GM12878 (cell line): ENCODE data around the gene UNC93A. TPM values are rescaled to one million over a fixed set of nuclear protein-coding genes. Genes with fewer than 3 reads are reported as not detected.

Experiments
- ATAC-seq: fragments of 200-7000 bp; cut with Tn5 transposase; 3 replicates; pipeline ENCODE4 v1.9.1; 2020; ENCODE audit warnings: mild to moderate bottlenecking, moderate library complexity
- BruUV-seq: library from RNA; stranded (reverse); fragments of 400-500 nt; replicated peaks from 2 replicates; lab custom pipeline; 2021; lab: Mats Ljungman, UMichigan
- CTCF ChIA-PET: fragments of 300-600 bp; sonication (Branson Sonifier 250); formaldehyde crosslinking; extraction: SDS; loops from one replicate; lab custom pipeline; 2021; ENCODE audit warnings: inconsistent platforms; lab: Yijun Ruan, JAX
- POLR2A ChIA-PET: fragments of 350-600 bp; formaldehyde crosslinking; extraction: SDS; loops from one replicate; lab custom pipeline; 2021; ENCODE audit warnings: inconsistent platforms; lab: Charles Lee
- RAD21 ChIA-PET: fragments of 300-600 bp; sonication (Branson Sonifier 250); formaldehyde crosslinking; loops from one replicate; lab custom pipeline; 2023; ENCODE audit warnings: antibody characterized with exemption; ENCODE audit not compliant: unreplicated experiment; lab: Charles Lee
- SMC1A ChIA-PET: fragments of 300-600 bp; sonication (Branson Sonifier 250); formaldehyde crosslinking; loops from one replicate; lab custom pipeline; 2023; ENCODE audit not compliant: unreplicated experiment, uncharacterized antibody; lab: Charles Lee
- DNase-seq: peaks from one replicate; pipeline ENCODE4 v3.0.0-alpha.2; 2011; ENCODE audit warnings: low read depth, low spot score
- FAIRE-seq: peaks from 3 replicates; lab custom pipeline; 2011; peaks lifted over from hg19 to GRCh38; lab: Jason Lieb, UNC
- H2AFZ ChIP-seq: 2 replicates; pipeline ENCODE4 v1.6.0; 2011; ENCODE audit warnings: low read depth, low read length, control low read depth; ENCODE audit not compliant: control insufficient read depth
- H3K27ac ChIP-seq: 2 replicates; pipeline ENCODE4 v1.5.1; 2011; ENCODE audit warnings: control low read depth; ENCODE audit not compliant: control insufficient read depth, insufficient read depth
- H3K27me3 ChIP-seq, 2 experiments: replicated peaks in 1 of 2; 2 replicates each; pipeline versions ENCODE4 v1.6.0 to v1.6.1; 2011; ENCODE audit warnings: low read length in 1 of 2; ENCODE audit not compliant: control insufficient read depth in 2 of 2, insufficient read depth in 2 of 2
- H3K36me3 ChIP-seq, 2 experiments: 2 replicates each; pipeline ENCODE4 v1.5.1; 2011; ENCODE audit warnings: low read length in 1 of 2; ENCODE audit not compliant: control insufficient read depth in 2 of 2, insufficient read depth in 2 of 2
- H3K4me1 ChIP-seq: 2 replicates; pipeline ENCODE4 v1.6.1; 2011; ENCODE audit warnings: mild to moderate bottlenecking, low read length, moderate library complexity, mixed read lengths; ENCODE audit not compliant: control insufficient read depth, insufficient read depth
- H3K4me2 ChIP-seq: 2 replicates; pipeline ENCODE4 v1.6.0; 2011; ENCODE audit warnings: control low read depth; ENCODE audit not compliant: control insufficient read depth, insufficient read depth
- H3K4me3 ChIP-seq: fragments of 200-600 bp; sonication (generic); 2 replicates; pipeline ENCODE4 v1.5.1; 2016
- H3K79me2 ChIP-seq: 2 replicates; pipeline ENCODE4 v1.6.0; 2011; ENCODE audit warnings: low read length; ENCODE audit not compliant: control insufficient read depth, insufficient read depth
- H3K9ac ChIP-seq: 2 replicates; pipeline ENCODE4 v1.8.0; 2011; ENCODE audit warnings: low read length, control low read depth, mixed read lengths; ENCODE audit not compliant: control insufficient read depth, insufficient read depth
- H3K9me3 ChIP-seq: replicated peaks from 3 replicates; pipeline ENCODE4 v1.5.1; 2011; ENCODE audit warnings: mild to moderate bottlenecking, low read length; ENCODE audit not compliant: control insufficient read depth, insufficient read depth
- H4K20me1 ChIP-seq: 2 replicates; pipeline ENCODE4 v1.6.0; 2011; ENCODE audit not compliant: control insufficient read depth, insufficient read depth
- ETV6 ChIP-seq, 2 experiments: fragments of 450-650 bp in 1 of 2; IDR thresholded peaks in 1 of 2; conservative IDR thresholded peaks in 1 of 2; 2 replicates each; pipeline ENCODE4 v1.6.1; 2014; ENCODE audit warnings: antibody characterized with exemption in 1 of 2, borderline replicate concordance in 1 of 2, low read depth in 1 of 2, mild to moderate bottlenecking in 1 of 2, moderate library complexity in 1 of 2
- FOS ChIP-seq: IDR thresholded peaks from 3 replicates; pipeline ENCODE4 v1.6.1; 2011; ENCODE audit warnings: borderline replicate concordance; ENCODE audit not compliant: insufficient read length; ENCODE audit errors: extremely low read depth
- IKZF2 ChIP-seq, 2 experiments: fragments of 450-650 bp; IDR thresholded peaks; 2 replicates each; pipeline ENCODE4 v1.6.1; 2017; ENCODE audit warnings: mild to moderate bottlenecking in 2 of 2, moderate library complexity in 2 of 2
- MTA3 ChIP-seq: IDR thresholded peaks from 2 replicates; pipeline ENCODE4 v1.6.1; 2012; ENCODE audit warnings: low read length, inconsistent platforms, borderline replicate concordance
- RCOR1 ChIP-seq: conservative IDR thresholded peaks from 2 replicates; pipeline ENCODE4 v1.6.1; 2012; ENCODE audit warnings: low read depth, low read length, improper control_type of control experiment
- SMAD5 ChIP-seq: IDR thresholded peaks from 2 replicates; pipeline ENCODE4 v1.6.1; 2016; ENCODE audit warnings: antibody characterized with exemption, low read depth
- ZNF622 ChIP-seq: fragments of 450-650 bp; IDR thresholded peaks from 2 replicates; pipeline ENCODE4 v1.6.1; 2017; ENCODE audit warnings: mild to moderate bottlenecking, inconsistent platforms
- WGBS: methylation state at CpG from one replicate; pipeline ENCODE4 v1.1.6; 2016; ENCODE audit warnings: low lambda C conversion rate; ENCODE audit not compliant: insufficient replicate concordance, insufficient coverage; ENCODE audit errors: missing lambda C conversion rate; 5-methylcytosine and 5-hydroxymethylcytosine counted together
- in situ Hi-C: fragments of 300-500 bp; cut with MboI; formaldehyde crosslinking; loops from 9 replicates; pipeline ENCODE4 v1.14.3; 2018; ENCODE audit warnings: mixed read lengths
- intact Hi-C: fragments of 100-400 bp; cut with micrococcal nuclease; formaldehyde crosslinking; loops from one replicate; pipeline ENCODE4 v1.14.2; 2022; ENCODE audit not compliant: unreplicated experiment
- polyA plus RNA-seq, 11 experiments: library from polyadenylated mRNA; depleted of rRNA in 4 of 11; unstranded in 6 of 11; stranded (reverse) in 5 of 11; fragments of >200 nt; fragmentation: Nextera tagmentation in 4 of 11; fragmentation: Illumina TruSeq in 1 of 11; extraction: Ambion mirVana in 4 of 11; extraction: Trizol in 1 of 11; gene quantifications; 1 replicate in 1 of 11; 2 replicates in 10 of 11; pipeline versions ENCODE4 v1.2.1 to v1.2.3, GENCODE V29; 2011 to 2016; ENCODE audit warnings: inconsistent platforms in 2 of 11, missing spikeins in 2 of 11, low read depth in 1 of 11
- total RNA-seq, 4 experiments: library from RNA; depleted of rRNA in 3 of 4; stranded (reverse); fragments of >200 nt in 3 of 4; fragmentation: Illumina TruSeq in 1 of 4; extraction: Trizol in 1 of 4; gene quantifications; 2 replicates each; pipeline versions ENCODE4 v1.2.1 to v1.2.3, GENCODE V29; 2013 to 2021
- TF ChIP-seq, protein P1 (sequence below): fragments of 450-650 bp; IDR thresholded peaks from 2 replicates; pipeline ENCODE4 v1.6.1; 2018; ENCODE audit warnings: mild to moderate bottlenecking, low read depth, moderate library complexity; ENCODE audit not compliant: partially characterized antibody
- TF ChIP-seq, protein P2 (sequence below): fragments of 450-650 bp; IDR thresholded peaks from 2 replicates; pipeline ENCODE4 v1.6.1; 2017; ENCODE audit warnings: mild to moderate bottlenecking, moderate library complexity
- TF ChIP-seq, protein P3 (sequence below): fragments of 450-650 bp; IDR thresholded peaks from 2 replicates; pipeline ENCODE4 v1.6.1; 2016; ENCODE audit warnings: mild to moderate bottlenecking, moderate library complexity, borderline replicate concordance

UNC93A gene
- total and polyA plus RNA-seq, 10 of the 15 experiments (the other 5 are each of a cell fraction or from before 2014, with no cell fraction given) = 0.37 TPM; not detected in 9

DNA sequence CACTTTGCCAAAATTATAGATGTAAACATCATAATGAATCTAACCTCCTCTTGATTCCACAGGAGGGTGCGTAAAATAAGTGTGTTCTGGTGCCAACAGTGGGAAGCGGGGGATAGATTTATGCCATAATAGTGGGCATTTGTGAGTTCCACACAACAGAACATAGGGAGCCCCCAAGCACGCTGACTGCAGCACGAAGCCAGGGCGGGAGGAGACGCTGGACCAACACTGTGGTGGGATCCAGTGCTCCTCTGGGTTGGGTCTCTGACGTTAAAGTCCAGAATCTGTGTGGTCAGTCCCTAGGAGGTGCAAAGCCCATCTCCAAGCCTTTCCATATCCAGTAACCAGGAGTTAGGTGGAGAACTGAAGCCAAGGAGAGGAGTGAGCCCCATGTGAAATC is 32.0 kb downstream of the UNC93A start:
- in situ Hi-C loops = no loop called here
- Histone ChIP-seq H3K9ac (no peak overlapping the region), H3K4me1 (no peaks in the 10 kb centered on the region), H3K27me3 (no peaks in the 10 kb centered on the region; a peak in 1 of 4 replicates), H3K36me3 (no peaks in the 10 kb centered on the region), H3K4me3 (no peak overlapping the region), H3K27ac (no peak overlapping the region), H2AFZ (no peak overlapping the region), H4K20me1 (no peaks in the 10 kb centered on the region), H3K9me3 (no peaks in the 10 kb centered on the region), H3K79me2 (no peaks in the 10 kb centered on the region), H3K4me2 (no peak overlapping the region)
- ATAC-seq = no peak
- WGBS = 18% methylated on average over 7 of the region's 7 CpGs
- no peak for FAIRE-seq
- no TSS peak for BruUV-seq
- no peak for DNase-seq
- POLR2A ChIA-PET = no interaction called here
- intact Hi-C loops = no loop called here
- CTCF ChIA-PET = no interaction called here
- SMC1A ChIA-PET = no interaction called here
- TF ChIP-seq ETV6 (conservative IDR thresholded peaks at IDR 0.05 in 1 of 2, IDR thresholded peaks at IDR 0.05 in 1 of 2; ENCODE audit: borderline replicate concordance in 1 of 2, low read depth in 1 of 2) (no peak), IKZF2 (IDR thresholded peaks at IDR 0.05) (no peak), MTA3 (no peak), FOS (no peak), ZNF622 (no peak), SMAD5 (no peak), RCOR1 (no peak)
- TF ChIP-seq, protein P1, sequence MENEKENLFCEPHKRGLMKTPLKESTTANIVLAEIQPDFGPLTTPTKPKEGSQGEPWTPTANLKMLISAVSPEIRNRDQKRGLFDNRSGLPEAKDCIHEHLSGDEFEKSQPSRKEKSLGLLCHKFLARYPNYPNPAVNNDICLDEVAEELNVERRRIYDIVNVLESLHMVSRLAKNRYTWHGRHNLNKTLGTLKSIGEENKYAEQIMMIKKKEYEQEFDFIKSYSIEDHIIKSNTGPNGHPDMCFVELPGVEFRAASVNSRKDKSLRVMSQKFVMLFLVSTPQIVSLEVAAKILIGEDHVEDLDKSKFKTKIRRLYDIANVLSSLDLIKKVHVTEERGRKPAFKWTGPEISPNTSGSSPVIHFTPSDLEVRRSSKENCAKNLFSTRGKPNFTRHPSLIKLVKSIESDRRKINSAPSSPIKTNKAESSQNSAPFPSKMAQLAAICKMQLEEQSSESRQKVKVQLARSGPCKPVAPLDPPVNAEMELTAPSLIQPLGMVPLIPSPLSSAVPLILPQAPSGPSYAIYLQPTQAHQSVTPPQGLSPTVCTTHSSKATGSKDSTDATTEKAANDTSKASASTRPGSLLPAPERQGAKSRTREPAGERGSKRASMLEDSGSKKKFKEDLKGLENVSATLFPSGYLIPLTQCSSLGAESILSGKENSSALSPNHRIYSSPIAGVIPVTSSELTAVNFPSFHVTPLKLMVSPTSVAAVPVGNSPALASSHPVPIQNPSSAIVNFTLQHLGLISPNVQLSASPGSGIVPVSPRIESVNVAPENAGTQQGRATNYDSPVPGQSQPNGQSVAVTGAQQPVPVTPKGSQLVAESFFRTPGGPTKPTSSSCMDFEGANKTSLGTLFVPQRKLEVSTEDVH = no peak
- TF ChIP-seq, protein P2, sequence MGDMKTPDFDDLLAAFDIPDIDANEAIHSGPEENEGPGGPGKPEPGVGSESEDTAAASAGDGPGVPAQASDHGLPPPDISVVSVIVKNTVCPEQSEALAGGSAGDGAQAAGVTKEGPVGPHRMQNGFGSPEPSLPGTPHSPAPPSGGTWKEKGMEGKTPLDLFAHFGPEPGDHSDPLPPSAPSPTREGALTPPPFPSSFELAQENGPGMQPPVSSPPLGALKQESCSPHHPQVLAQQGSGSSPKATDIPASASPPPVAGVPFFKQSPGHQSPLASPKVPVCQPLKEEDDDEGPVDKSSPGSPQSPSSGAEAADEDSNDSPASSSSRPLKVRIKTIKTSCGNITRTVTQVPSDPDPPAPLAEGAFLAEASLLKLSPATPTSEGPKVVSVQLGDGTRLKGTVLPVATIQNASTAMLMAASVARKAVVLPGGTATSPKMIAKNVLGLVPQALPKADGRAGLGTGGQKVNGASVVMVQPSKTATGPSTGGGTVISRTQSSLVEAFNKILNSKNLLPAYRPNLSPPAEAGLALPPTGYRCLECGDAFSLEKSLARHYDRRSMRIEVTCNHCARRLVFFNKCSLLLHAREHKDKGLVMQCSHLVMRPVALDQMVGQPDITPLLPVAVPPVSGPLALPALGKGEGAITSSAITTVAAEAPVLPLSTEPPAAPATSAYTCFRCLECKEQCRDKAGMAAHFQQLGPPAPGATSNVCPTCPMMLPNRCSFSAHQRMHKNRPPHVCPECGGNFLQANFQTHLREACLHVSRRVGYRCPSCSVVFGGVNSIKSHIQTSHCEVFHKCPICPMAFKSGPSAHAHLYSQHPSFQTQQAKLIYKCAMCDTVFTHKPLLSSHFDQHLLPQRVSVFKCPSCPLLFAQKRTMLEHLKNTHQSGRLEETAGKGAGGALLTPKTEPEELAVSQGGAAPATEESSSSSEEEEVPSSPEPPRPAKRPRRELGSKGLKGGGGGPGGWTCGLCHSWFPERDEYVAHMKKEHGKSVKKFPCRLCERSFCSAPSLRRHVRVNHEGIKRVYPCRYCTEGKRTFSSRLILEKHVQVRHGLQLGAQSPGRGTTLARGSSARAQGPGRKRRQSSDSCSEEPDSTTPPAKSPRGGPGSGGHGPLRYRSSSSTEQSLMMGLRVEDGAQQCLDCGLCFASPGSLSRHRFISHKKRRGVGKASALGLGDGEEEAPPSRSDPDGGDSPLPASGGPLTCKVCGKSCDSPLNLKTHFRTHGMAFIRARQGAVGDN = no peak
- TF ChIP-seq, protein P3, sequence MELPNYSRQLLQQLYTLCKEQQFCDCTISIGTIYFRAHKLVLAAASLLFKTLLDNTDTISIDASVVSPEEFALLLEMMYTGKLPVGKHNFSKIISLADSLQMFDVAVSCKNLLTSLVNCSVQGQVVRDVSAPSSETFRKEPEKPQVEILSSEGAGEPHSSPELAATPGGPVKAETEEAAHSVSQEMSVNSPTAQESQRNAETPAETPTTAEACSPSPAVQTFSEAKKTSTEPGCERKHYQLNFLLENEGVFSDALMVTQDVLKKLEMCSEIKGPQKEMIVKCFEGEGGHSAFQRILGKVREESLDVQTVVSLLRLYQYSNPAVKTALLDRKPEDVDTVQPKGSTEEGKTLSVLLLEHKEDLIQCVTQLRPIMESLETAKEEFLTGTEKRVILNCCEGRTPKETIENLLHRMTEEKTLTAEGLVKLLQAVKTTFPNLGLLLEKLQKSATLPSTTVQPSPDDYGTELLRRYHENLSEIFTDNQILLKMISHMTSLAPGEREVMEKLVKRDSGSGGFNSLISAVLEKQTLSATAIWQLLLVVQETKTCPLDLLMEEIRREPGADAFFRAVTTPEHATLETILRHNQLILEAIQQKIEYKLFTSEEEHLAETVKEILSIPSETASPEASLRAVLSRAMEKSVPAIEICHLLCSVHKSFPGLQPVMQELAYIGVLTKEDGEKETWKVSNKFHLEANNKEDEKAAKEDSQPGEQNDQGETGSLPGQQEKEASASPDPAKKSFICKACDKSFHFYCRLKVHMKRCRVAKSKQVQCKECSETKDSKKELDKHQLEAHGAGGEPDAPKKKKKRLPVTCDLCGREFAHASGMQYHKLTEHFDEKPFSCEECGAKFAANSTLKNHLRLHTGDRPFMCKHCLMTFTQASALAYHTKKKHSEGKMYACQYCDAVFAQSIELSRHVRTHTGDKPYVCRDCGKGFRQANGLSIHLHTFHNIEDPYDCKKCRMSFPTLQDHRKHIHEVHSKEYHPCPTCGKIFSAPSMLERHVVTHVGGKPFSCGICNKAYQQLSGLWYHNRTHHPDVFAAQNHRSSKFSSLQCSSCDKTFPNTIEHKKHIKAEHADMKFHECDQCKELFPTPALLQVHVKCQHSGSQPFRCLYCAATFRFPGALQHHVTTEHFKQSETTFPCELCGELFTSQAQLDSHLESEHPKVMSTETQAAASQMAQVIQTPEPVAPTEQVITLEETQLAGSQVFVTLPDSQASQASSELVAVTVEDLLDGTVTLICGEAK = no peak
- RAD21 ChIA-PET = no interaction called here
